Aorta (tissue), 5 donors: ENCODE data around the gene P2RY1. TPM values are rescaled to one million over a fixed set of nuclear protein-coding genes. Genes with fewer than 3 reads are reported as not detected.

Experiments
- ATAC-seq: fragments of 200-7000 bp; cut with Tn5 transposase; one replicate; pipeline ENCODE4 v1.9.1; 2022; ENCODE audit warnings: moderate library complexity; ENCODE audit not compliant: low FRiP score
- DNase-seq, 2 donors: peaks; one replicate each; pipeline ENCODE4 v3.0.0-alpha.2; 2020
- H3K27ac ChIP-seq, 2 donors: one replicate each; pipeline ENCODE4 v1.5.1; 2013; ENCODE audit warnings: low read length in 2 of 2, mild to moderate bottlenecking in 2 of 2, moderate library complexity in 2 of 2, control low read depth in 1 of 2, inconsistent platforms in 1 of 2, low read depth in 1 of 2
- H3K27me3 ChIP-seq, 2 donors: one replicate each; pipeline ENCODE4 v1.6.1; 2013; ENCODE audit warnings: control low read depth in 1 of 2, low read length in 1 of 2, mild to moderate bottlenecking in 1 of 2, moderate library complexity in 1 of 2; ENCODE audit not compliant: insufficient read depth in 2 of 2, control insufficient read depth in 1 of 2
- H3K36me3 ChIP-seq, 2 donors: one replicate each; pipeline ENCODE4 v1.6.1; 2013; ENCODE audit warnings: control low read depth in 1 of 2, low read length in 1 of 2, mild to moderate bottlenecking in 1 of 2; ENCODE audit not compliant: insufficient read depth in 2 of 2, control insufficient read depth in 1 of 2
- H3K4me1 ChIP-seq, 2 donors: one replicate each; pipeline ENCODE4 v1.6.1; 2013; ENCODE audit warnings: low read length in 2 of 2, control low read depth in 1 of 2, mild to moderate bottlenecking in 1 of 2, moderate library complexity in 1 of 2; ENCODE audit not compliant: insufficient read depth in 2 of 2, control insufficient read depth in 1 of 2
- H3K4me3 ChIP-seq, 2 donors: one replicate each; pipeline ENCODE4 v1.5.1; 2013; ENCODE audit warnings: low read length in 2 of 2, control low read depth in 1 of 2, mild to moderate bottlenecking in 1 of 2
- H3K9me3 ChIP-seq: one replicate; pipeline ENCODE4 v1.6.1; 2013; ENCODE audit warnings: mild to moderate bottlenecking, low read length; ENCODE audit not compliant: control insufficient read depth
- WGBS, 2 donors: extraction: QIAGEN DNeasy Blood & Tissue Kit; methylation state at CpG; one replicate each; pipeline ENCODE4 v1.1.7; 2013; 5-methylcytosine and 5-hydroxymethylcytosine counted together
- intact Hi-C, 2 donors: fragments of 100-400 bp; cut with DNase I; formaldehyde crosslinking; loops; one replicate each; pipeline versions ENCODE4 v1.14.2 to v1.15.0; 2022
- polyA plus RNA-seq, 2 donors: library from polyadenylated mRNA; stranded (reverse); fragments of 200-250 nt; gene quantifications; one replicate each; pipeline ENCODE4 v1.2.3, GENCODE V29; 2013
- total RNA-seq, 2 donors: library from RNA; stranded (reverse); fragmentation: NEBNext Ultra II Directional; extraction: Animal tissue kit (Norgen Biotek cat#: 25700); gene quantifications; one replicate each; pipeline ENCODE4 v1.2.1, GENCODE V29; 2021
- donor health status: healthy with polysubstance abuse.
- donor health status: Bipolar disorder and iron deficiency.
- donor health status: DM: no; HTN: no; CAD: no.
- donor health status: DM: no; HTN: no; CAD: no.
- donor health status: DM: yes; HTN: yes; CAD: no.

The P2RY1 gene
- total and polyA plus RNA-seq, 4 donors = 0.13 to 3.5 (median 1.6) TPM

DNA sequence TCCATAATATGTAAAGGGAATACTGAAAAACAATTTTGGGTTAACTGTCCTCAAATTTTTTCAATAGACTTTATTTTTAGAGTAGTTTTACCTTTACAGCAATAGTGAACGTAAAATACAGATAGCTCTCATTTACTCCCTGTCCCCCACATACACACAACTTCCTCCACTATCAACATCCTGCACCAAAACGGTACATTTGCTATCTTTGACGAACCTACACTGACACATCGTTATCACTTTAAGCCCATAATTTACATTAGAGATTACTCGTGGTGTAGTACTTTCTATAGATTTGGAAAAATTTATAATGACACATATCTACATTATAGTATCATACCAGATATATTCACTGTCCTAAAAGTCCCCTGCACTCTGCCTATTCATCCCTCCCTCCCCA, 16.9 kb upstream of the P2RY1 start:
- no peaks in the 10 kb centered on the region for H3K9me3 ChIP-seq
- H3K4me3 ChIP-seq = no peak overlapping the region
- ATAC-seq (no peak), DNase-seq (no peak)
- WGBS, 2 donors = 80 to 82% methylated on average over 5 of the region's 5 CpGs
- no peak overlapping the region for H3K27ac ChIP-seq
- intact Hi-C loops = no loop called here
- H3K4me1 ChIP-seq = no peaks in the 10 kb centered on the region
- H3K27me3 ChIP-seq = peaks cover 0 to 1% of the 10 kb centered on the region in 2 donors
- H3K36me3 ChIP-seq = no peaks in the 10 kb centered on the region

DNA sequence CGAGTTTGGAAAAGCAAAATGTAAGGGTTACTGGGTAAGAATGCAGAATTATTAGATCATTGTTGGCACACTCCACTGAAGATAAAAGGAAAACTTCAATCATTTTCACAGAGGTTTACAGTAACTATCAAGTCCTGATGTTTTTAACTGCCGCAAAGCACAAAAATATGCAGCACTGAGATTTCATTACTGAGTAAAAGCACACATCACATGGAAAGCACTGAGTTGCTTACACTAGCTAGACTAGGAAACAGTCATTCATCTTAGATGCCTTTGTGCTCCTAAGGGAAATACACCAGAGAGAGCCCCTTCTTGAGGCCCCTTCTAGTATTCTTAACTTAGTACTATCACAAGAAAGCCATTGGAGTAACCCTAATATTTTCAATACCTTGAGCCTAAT, 11.8 kb upstream of the P2RY1 start:
- Histone ChIP-seq H3K36me3 (no peaks in the 10 kb centered on the region), H3K4me1 (peaks cover 0 to 5% of the 10 kb centered on the region in 2 donors), H3K4me3 (no peak overlapping the region), H3K27me3 (peaks cover 0 to 1% of the 10 kb centered on the region in 2 donors), H3K27ac (no peak overlapping the region), H3K9me3 (no peaks in the 10 kb centered on the region)
- DNase-seq = no peak
- no peak for ATAC-seq
- intact Hi-C loops = no loop called here
- WGBS, 2 donors = 10 to 17% methylated on average over 2 of the region's 2 CpGs

DNA sequence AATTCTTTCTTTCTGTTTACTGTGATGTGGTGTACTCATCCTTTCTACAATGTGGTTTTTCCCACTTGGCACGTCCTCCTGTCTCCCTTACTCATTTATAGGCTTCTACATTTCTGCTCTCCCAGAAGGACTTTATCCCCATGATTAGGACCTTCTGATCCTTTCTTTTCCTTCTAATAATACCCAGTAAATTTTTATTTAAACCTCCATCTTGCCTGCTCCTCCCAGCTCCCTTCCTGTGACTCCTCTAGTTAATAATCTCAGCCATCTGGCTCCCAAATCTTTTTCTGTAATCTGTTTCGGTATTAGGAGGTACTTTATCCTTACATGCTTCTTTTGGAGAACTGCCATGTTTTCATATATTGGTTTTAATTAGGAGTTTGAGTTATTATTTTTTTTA, 11.2 kb upstream of the P2RY1 start:
- H3K4me1 ChIP-seq = peaks cover 0 to 5% of the 10 kb centered on the region in 2 donors
- H3K36me3 ChIP-seq = no peaks in the 10 kb centered on the region
- no peak overlapping the region for H3K4me3 ChIP-seq
- no peaks in the 10 kb centered on the region for H3K9me3 ChIP-seq
- intact Hi-C loops = no loop called here
- no peak overlapping the region for H3K27ac ChIP-seq
- ATAC-seq (no peak), DNase-seq (no peak)
- 75 to 76% methylated on average over 2 of the region's 2 CpGs for WGBS, 2 donors
- peaks cover 0 to 1% of the 10 kb centered on the region in 2 donors for H3K27me3 ChIP-seq

DNA sequence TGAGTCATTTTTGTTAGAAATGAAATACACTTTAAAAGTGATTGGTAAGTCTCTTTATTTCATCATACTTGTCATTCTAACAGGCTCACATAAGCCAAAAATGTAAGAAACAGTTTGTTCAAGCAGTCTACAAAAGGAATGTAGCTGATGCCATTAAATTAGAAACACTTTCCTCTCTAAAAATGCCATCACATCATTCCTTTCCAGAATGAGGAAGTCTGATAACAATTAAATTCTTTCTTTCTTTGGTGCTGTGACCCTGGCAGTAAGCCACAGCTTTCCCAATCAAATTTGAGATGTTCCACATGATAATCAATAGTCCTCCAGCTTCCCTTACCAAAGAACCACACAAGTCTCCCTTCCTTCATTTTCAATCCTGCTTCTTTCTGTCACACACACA, 9.4 kb upstream of the P2RY1 start:
- Histone ChIP-seq H3K36me3 (no peaks in the 10 kb centered on the region), H3K27me3 (no peaks in the 10 kb centered on the region), H3K4me1 (peaks cover 0 to 5% of the 10 kb centered on the region in 2 donors), H3K9me3 (no peaks in the 10 kb centered on the region), H3K27ac (no peak overlapping the region), H3K4me3 (no peak overlapping the region)
- ATAC-seq (no peak), DNase-seq (no peak)
- intact Hi-C loops = no loop called here

DNA sequence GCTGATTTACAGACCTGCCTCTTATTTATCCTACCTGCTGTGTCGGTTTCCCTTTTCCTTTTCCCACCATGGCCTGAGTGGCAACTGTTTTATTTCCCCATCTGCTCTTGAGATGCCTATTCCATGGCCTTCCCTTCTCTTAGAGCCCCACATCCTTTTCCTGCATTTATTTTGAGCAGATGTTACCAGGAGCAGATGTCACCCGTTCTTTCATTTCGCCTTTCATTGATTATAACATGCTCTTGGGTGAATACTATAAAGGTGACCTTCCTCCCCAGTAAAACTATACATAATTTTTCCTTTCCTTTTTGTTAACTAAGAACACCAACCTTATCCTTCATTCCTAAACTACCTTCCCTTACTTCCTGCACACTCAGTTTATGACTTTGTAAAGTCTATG, 8.5 kb upstream of the P2RY1 start:
- DNase-seq (no peak), ATAC-seq (no peak)
- peaks cover 0 to 5% of the 10 kb centered on the region in 2 donors for H3K4me1 ChIP-seq
- H3K4me3 ChIP-seq = no peak overlapping the region
- H3K27ac ChIP-seq = no peak overlapping the region
- no peaks in the 10 kb centered on the region for H3K36me3 ChIP-seq
- 97% methylated on average over 3 of the region's 3 CpGs for WGBS, 2 donors
- intact Hi-C loops = no loop called here
- H3K27me3 ChIP-seq = no peaks in the 10 kb centered on the region
- H3K9me3 ChIP-seq = no peaks in the 10 kb centered on the region

DNA sequence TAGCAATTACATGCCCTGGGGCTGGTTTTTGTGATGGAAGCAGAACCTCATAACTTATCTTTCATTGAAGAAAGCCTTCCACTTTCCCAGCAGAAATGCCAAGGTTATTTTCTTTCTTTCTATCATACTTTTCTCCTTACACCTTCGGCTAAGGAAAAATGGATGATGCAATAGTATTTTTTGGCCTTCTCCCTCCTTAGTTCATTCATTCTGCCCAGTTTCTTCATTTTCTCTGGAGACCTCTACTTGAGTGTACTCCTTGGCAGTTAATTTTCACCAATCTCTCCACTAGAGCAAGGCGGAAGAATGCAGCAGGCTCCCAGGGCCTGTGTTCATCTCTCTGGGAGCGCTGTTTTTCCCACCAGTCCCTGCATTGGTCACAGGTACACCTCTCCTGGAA, 7.6 kb upstream of the P2RY1 start:
- DNase-seq = no peak
- ATAC-seq = no peak
- intact Hi-C loops = no loop called here
- no peak overlapping the region for H3K27ac ChIP-seq
- H3K27me3 ChIP-seq = no peaks in the 10 kb centered on the region
- peaks cover 0 to 5% of the 10 kb centered on the region in 2 donors for H3K4me1 ChIP-seq
- 37% methylated on average over 3 of the region's 3 CpGs for WGBS, 2 donors
- no peaks in the 10 kb centered on the region for H3K9me3 ChIP-seq
- no peak overlapping the region for H3K4me3 ChIP-seq
- H3K36me3 ChIP-seq = no peaks in the 10 kb centered on the region

DNA sequence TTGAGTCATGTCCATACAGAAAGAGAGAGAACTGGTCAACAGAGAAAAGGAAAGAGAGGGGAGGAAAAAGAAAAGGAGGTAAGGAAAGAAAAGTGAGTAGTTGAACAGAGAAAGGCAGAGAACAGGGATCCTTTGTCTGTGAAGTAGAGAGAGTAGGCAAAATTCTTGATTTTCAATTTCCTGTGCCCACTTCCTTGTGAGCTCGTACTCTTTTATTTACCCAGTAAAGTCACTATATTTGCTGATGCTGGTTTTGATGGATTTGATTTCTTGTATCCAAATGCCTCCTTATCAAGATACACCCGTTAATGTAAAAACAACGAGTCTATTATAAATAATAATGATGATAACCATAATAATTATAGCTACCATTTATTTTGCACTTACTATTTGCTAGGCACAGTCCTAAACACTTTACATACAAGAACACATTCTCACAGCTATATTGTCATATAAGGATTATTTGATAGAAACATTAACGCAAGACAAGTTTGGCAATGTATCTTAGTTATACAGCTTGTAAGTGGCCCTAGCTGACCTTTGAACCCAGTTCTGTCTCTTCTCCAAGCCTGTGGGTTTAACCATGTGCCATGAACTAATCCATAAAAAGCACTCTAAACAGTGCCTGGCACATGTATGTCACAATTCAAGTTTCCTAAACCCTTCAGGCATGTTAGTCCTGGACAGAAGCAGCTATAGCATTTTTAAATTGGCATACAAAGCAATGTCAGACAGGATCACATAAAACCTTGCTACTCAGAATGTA, 6.7 kb upstream of the P2RY1 start:
- Histone ChIP-seq H3K4me1 (peaks cover 0 to 5% of the 10 kb centered on the region in 2 donors), H3K9me3 (no peaks in the 10 kb centered on the region), H3K4me3 (no peak overlapping the region), H3K36me3 (no peaks in the 10 kb centered on the region), H3K27ac (no peak overlapping the region), H3K27me3 (no peaks in the 10 kb centered on the region)
- intact Hi-C loops = no loop called here
- ATAC-seq (no peak), DNase-seq (no peak)
- 81 to 85% methylated on average over 4 of the region's 4 CpGs for WGBS, 2 donors

DNA sequence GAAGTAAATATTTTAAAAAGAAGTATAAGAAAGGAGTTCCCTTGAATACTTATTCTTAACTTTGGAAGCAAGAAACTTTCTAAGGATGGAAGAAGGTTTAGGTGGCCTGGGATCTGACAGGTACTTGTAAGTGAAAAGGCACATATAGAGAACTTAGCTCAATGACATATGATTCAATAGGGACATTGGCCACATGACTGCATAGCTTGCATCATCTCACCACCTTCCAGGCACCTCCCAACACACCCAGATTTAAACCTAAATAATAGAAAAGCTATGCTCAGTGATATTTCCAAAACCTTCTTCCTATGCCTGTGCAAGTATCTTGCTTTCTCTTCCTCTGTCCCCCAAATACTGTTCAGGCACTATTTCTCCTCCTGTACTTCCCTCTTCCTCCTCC, 4.7 kb upstream of the P2RY1 start:
- Histone ChIP-seq H3K27me3 (no peaks in the 10 kb centered on the region), H3K36me3 (no peaks in the 10 kb centered on the region), H3K4me1 (peaks cover 0 to 5% of the 10 kb centered on the region in 2 donors), H3K27ac (no peak overlapping the region), H3K4me3 (no peak overlapping the region), H3K9me3 (no peaks in the 10 kb centered on the region)
- ATAC-seq (no peak), DNase-seq (no peak)
- intact Hi-C loops = no loop called here

DNA sequence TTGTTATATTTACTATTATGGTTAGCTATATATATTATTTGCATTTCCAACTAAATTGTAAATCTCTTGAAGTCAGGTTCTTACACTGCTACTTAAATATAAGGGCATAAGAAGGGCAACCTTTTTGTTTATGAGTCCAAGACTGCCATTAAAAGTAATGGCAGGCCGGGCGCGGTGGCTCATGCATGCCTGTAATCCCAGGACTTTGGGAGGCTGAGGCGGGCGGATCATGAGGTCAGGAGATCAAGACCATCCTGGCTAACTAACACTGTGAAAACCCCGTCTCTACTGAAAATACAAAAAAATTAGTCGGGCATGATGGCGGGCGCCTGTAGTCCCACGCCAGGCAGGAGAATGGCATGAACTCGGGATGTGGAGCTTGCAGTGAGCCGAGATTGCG, 2.9 kb upstream of the P2RY1 start:
- intact Hi-C loops = no loop called here
- WGBS, 2 donors = 97 to 100% methylated on average over 13 of the region's 13 CpGs
- ATAC-seq = no peak

More for the DNA sequence above, 2.9 kb upstream of the P2RY1 start:
- Histone ChIP-seq H3K36me3 (no peaks in the 10 kb centered on the region), H3K4me1 (peaks cover 0 to 5% of the 10 kb centered on the region in 2 donors), H3K4me3 (no peak overlapping the region), H3K27ac (no peak overlapping the region), H3K9me3 (no peaks in the 10 kb centered on the region), H3K27me3 (no peaks in the 10 kb centered on the region)
- no peak for DNase-seq
